HepG2 (cell line): ENCODE data around the gene VPS54. TPM values are rescaled to one million over a fixed set of nuclear protein-coding genes. Genes with fewer than 3 reads are reported as not detected.

Source experiments
- CCDC6 ChIP-seq: sonication (generic); formaldehyde crosslinking; IDR thresholded peaks from 2 replicates; pipeline ENCODE4 v1.8.1; 2022; ENCODE audit warnings: mild to moderate bottlenecking, missing genetic modification reagents, moderate library complexity
- CHD4 ChIP-seq: fragments of 200-600 bp; sonication (generic); IDR thresholded peaks from 2 replicates; pipeline ENCODE4 v1.7.0; 2017; ENCODE audit warnings: mild to moderate bottlenecking, low read length, borderline replicate concordance
- DRAP1 ChIP-seq: IDR thresholded peaks from 2 replicates; pipeline ENCODE4 v1.6.1; 2016; ENCODE audit warnings: missing genetic modification reagents, missing compliant biosample characterization
- GLI4 ChIP-seq: sonication (generic); formaldehyde crosslinking; IDR thresholded peaks from 2 replicates; pipeline ENCODE4 v1.5.1; 2020; ENCODE audit warnings: missing genetic modification reagents, mild to moderate bottlenecking, moderate library complexity, borderline replicate concordance
- HMG20A ChIP-seq: IDR thresholded peaks from 2 replicates; pipeline ENCODE4 v1.6.1; 2016; ENCODE audit warnings: borderline replicate concordance
- IRF2 ChIP-seq: IDR thresholded peaks from 2 replicates; pipeline ENCODE4 v1.6.1; 2018; ENCODE audit warnings: missing genetic modification reagents, missing compliant biosample characterization
- KDM6A ChIP-seq: IDR thresholded peaks from 2 replicates; pipeline ENCODE4 v1.6.1; 2016; ENCODE audit warnings: low read depth
- KMT2A ChIP-seq: sonication (generic); formaldehyde crosslinking; IDR thresholded peaks from 2 replicates; pipeline ENCODE4 v1.4.0; 2020; ENCODE audit warnings: missing genetic modification reagents
- MIER2 ChIP-seq: IDR thresholded peaks from 2 replicates; pipeline ENCODE4 v1.6.1; 2016; ENCODE audit warnings: missing biosample characterization, missing genetic modification reagents
- MIXL1 ChIP-seq: IDR thresholded peaks from 2 replicates; pipeline ENCODE4 v1.6.1; 2016
- NR2F1 ChIP-seq, 2 experiments: fragments of 450-650 bp in 1 of 2; formaldehyde crosslinking in 1 of 2; IDR thresholded peaks; 2 replicates each; pipeline versions ENCODE4 v1.5.0 to v1.6.1; 2016 to 2020; ENCODE audit warnings: mild to moderate bottlenecking in 1 of 2, missing compliant biosample characterization in 1 of 2, missing genetic modification reagents in 1 of 2, moderate library complexity in 1 of 2
- NR2F2 ChIP-seq: IDR thresholded peaks from 2 replicates; pipeline ENCODE4 v1.6.1; 2012; ENCODE audit warnings: low read depth, inconsistent platforms, borderline replicate concordance
- RARA ChIP-seq: IDR thresholded peaks from 2 replicates; pipeline ENCODE4 v1.6.1; 2016; ENCODE audit warnings: missing genetic modification reagents, missing compliant biosample characterization
- SMAD3 ChIP-seq: sonication (generic); formaldehyde crosslinking; IDR thresholded peaks from 2 replicates; pipeline ENCODE4 v1.4.0; 2020; ENCODE audit warnings: missing genetic modification reagents
- TCF7 ChIP-seq: sonication (generic); IDR thresholded peaks from 2 replicates; pipeline ENCODE4 v1.6.1; 2016; ENCODE audit warnings: antibody characterized with exemption, low read depth
- TFAP4 ChIP-seq: sonication (generic); IDR thresholded peaks from 2 replicates; pipeline ENCODE4 v1.6.1; 2016; ENCODE audit warnings: low read depth, borderline replicate concordance
- THAP11 ChIP-seq: IDR thresholded peaks from 2 replicates; pipeline ENCODE4 v1.6.1; 2016; ENCODE audit warnings: missing biosample characterization, missing genetic modification reagents
- TRIM24 ChIP-seq: sonication (generic); formaldehyde crosslinking; IDR thresholded peaks from 2 replicates; pipeline ENCODE4 v1.8.0; 2022; ENCODE audit warnings: mild to moderate bottlenecking, missing genetic modification reagents
- ZBTB7B ChIP-seq: sonication (generic); formaldehyde crosslinking; IDR thresholded peaks from 2 replicates; pipeline ENCODE4 v1.4.0; 2020; ENCODE audit warnings: missing genetic modification reagents
- polyA plus RNA-seq, 8 experiments: library from polyadenylated mRNA; depleted of rRNA in 3 of 8; stranded (reverse) in 7 of 8; unstranded in 1 of 8; fragments of >200 nt; fragmentation: Illumina TruSeq in 4 of 8; extraction: Trizol in 4 of 8; gene quantifications; 2 replicates each; pipeline versions ENCODE4 v1.2.1 to v1.2.3, GENCODE V29; 2011 to 2016; ENCODE audit warnings: low read depth in 4 of 8, missing spikeins in 1 of 8, mixed read lengths in 1 of 8; ENCODE audit not compliant: insufficient read depth in 1 of 8
- total RNA-seq, 5 experiments: library from RNA; depleted of rRNA; stranded (reverse); fragments of >200 nt; fragmentation: Illumina TruSeq; extraction: Trizol; gene quantifications; 2 replicates each; pipeline ENCODE4 v1.2.3, GENCODE V29; 2016; ENCODE audit warnings: low read depth in 1 of 5
- TF ChIP-seq, protein P1 (sequence below): IDR thresholded peaks from 2 replicates; pipeline ENCODE4 v1.6.1; 2012; ENCODE audit warnings: low read depth, low read length, improper control_type of control experiment
- TF ChIP-seq, protein P2 (sequence below): sonication (generic); formaldehyde crosslinking; conservative IDR thresholded peaks from 2 replicates; pipeline ENCODE4 v1.4.0; 2020; ENCODE audit warnings: mild to moderate bottlenecking, missing genetic modification reagents, moderate library complexity
- TF ChIP-seq, protein P3 (sequence below): sonication (generic); formaldehyde crosslinking; IDR thresholded peaks from 2 replicates; pipeline ENCODE4 v1.4.0; 2020; ENCODE audit warnings: low read depth, mild to moderate bottlenecking, missing genetic modification reagents

Gene VPS54
- total and polyA plus RNA-seq, 2 of the 13 experiments (the other 11 are each of a cell fraction or from before 2014, with no cell fraction given) = 64.7 to 77.5 TPM

- TF ChIP-seq, protein P1, sequence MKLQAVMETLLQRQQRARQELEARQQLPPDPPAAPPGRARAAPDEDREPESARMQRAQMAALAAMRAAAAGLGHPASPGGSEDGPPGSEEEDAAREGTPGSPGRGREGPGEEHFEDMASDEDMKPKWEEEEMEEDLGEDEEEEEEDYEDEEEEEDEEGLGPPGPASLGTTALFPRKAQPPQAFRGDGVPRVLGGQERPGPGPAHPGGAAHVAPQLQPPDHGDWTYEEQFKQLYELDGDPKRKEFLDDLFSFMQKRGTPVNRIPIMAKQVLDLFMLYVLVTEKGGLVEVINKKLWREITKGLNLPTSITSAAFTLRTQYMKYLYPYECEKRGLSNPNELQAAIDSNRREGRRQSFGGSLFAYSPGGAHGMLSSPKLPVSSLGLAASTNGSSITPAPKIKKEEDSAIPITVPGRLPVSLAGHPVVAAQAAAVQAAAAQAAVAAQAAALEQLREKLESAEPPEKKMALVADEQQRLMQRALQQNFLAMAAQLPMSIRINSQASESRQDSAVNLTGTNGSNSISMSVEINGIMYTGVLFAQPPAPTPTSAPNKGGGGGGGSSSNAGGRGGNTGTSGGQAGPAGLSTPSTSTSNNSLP = peak; percentile 80
- TF ChIP-seq MIXL1 (CRISPR knock-in tag) (peak; percentile 80), MIER2 (CRISPR knock-in tag) (peak; percentile 51; the same call in 1 of the 2 replicates), KMT2A (CRISPR knock-in tag) (peak; percentile 49; the same call in 1 of the 2 replicates), NR2F2 (0 out of 2 replicates have a peak, but pooled peaks have one; percentile 18), TFAP4 (peak; percentile 21; the same call in 1 of the 2 replicates), TRIM24 (CRISPR knock-in tag) (0 out of 2 replicates have a peak, but pooled peaks have one; percentile 47), RARA (CRISPR knock-in tag) (peak; percentile 54), KDM6A (CRISPR knock-in tag) (peak; percentile 82), DRAP1 (CRISPR knock-in tag) (peak; percentile 43; the same call in 1 of the 2 replicates), CHD4 (0 out of 2 replicates have a peak, but pooled peaks have one; percentile 58), IRF2 (peak; percentile 72; the same call in 1 of the 2 replicates), TCF7 (peak; percentile 54; the same call in 1 of the 2 replicates), GLI4 (CRISPR knock-in tag) (peak; percentile 61; the same call in 1 of the 2 replicates), HMG20A (peak; percentile 71; the same call in 1 of the 2 replicates), THAP11 (peak; percentile 69), NR2F1 (CRISPR knock-in tag; IDR thresholded peaks at IDR 0.05) (0 out of 4 replicates have a peak, but pooled peaks of 1 of the 2 experiments have one; percentile 9), ZBTB7B (peak; percentile 70), SMAD3 (CRISPR knock-in tag) (peak; percentile 35; the same call in 1 of the 2 replicates), CCDC6 (CRISPR knock-in tag) (0 out of 2 replicates have a peak, but pooled peaks have one; percentile 47)
- TF ChIP-seq, protein P2, sequence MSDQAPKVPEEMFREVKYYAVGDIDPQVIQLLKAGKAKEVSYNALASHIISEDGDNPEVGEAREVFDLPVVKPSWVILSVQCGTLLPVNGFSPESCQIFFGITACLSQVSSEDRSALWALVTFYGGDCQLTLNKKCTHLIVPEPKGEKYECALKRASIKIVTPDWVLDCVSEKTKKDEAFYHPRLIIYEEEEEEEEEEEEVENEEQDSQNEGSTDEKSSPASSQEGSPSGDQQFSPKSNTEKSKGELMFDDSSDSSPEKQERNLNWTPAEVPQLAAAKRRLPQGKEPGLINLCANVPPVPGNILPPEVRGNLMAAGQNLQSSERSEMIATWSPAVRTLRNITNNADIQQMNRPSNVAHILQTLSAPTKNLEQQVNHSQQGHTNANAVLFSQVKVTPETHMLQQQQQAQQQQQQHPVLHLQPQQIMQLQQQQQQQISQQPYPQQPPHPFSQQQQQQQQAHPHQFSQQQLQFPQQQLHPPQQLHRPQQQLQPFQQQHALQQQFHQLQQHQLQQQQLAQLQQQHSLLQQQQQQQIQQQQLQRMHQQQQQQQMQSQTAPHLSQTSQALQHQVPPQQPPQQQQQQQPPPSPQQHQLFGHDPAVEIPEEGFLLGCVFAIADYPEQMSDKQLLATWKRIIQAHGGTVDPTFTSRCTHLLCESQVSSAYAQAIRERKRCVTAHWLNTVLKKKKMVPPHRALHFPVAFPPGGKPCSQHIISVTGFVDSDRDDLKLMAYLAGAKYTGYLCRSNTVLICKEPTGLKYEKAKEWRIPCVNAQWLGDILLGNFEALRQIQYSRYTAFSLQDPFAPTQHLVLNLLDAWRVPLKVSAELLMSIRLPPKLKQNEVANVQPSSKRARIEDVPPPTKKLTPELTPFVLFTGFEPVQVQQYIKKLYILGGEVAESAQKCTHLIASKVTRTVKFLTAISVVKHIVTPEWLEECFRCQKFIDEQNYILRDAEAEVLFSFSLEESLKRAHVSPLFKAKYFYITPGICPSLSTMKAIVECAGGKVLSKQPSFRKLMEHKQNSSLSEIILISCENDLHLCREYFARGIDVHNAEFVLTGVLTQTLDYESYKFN (CRISPR knock-in tag) = peak; percentile 94
- TF ChIP-seq, protein P3, sequence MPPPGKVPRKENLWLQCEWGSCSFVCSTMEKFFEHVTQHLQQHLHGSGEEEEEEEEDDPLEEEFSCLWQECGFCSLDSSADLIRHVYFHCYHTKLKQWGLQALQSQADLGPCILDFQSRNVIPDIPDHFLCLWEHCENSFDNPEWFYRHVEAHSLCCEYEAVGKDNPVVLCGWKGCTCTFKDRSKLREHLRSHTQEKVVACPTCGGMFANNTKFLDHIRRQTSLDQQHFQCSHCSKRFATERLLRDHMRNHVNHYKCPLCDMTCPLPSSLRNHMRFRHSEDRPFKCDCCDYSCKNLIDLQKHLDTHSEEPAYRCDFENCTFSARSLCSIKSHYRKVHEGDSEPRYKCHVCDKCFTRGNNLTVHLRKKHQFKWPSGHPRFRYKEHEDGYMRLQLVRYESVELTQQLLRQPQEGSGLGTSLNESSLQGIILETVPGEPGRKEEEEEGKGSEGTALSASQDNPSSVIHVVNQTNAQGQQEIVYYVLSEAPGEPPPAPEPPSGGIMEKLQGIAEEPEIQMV (CRISPR knock-in tag) = peak; percentile 32; the same call in 1 of the 2 replicates
These were observed 26.1 kb downstream of the VPS54 start (continued) for GRCh38 chr2:63993130-63993584.
